ENCODE data around the gene VRTN.
"Not testable (repeated sequence)": the region's sequence is repeated elsewhere in the genome, so short reads cannot be mapped to it uniquely, and the experiment has no call there.

VRTN gene

DNA sequence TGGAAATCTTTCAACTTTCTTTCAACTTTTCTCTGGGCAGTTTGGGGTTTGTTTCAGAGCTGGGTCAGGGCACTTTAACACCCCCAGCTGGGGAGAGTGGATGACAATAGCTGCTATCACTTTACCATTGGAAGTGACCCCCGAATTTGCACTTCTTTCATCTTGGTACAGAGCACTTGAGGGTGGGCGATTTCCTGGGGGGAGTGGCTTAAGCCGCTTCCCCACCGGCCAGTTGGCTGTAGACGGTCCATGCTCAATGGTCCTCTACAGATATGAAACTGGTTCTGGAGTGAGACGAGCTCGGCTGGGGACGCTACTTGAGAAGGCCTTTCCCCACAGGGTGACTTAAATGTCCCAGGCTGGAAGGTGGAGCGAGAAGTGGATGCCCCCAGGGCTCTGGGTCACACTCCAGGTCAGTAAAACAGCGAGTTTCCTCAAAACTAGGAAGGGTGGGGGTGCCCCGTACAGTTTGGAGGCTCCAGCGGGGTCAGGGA, at the start of gene VRTN:
Gene VRTN, plus strand, starts transcription at position 231 of the 494 bp plus-strand sequence. CDS start 8,313 bp downstream, outside the sequence.
- DNase-seq (ENCODE audit: low read depth): no peak

- DNase-seq (ENCODE audit: low read depth): no peak
Measured at GRCh38 chr14:74299061-74299545, 49.2 kb upstream of the VRTN start.

GRCh38 chr14:74301594-74302151, 46.6 kb upstream of the VRTN start:
- DNase-seq (ENCODE audit: low read depth): no peak

DNA sequence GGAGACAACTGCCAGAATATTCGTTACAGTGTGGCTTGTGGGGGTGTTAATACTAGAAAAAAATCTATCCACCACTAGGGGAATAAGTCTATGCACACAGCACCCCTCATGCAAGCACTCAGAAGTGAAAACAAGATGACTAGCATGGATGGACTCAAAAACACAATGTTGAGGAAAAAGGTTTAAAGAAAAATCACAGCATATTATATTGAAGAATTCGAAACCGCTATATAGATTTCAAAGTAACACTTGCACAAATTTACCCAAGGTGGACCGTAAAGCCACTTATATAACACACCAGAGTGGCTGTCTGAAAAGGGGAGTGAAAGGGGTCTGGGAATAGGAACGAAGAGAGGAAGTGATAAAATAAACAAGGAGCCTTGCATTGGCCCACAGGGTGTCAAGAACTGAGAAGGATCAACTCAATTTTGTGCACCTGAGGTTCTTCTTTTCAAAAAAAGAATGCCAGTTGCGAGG, 46.1 kb upstream of the VRTN start:
- peak; percentile 31 for DNase-seq (ENCODE audit: low read depth)

DNA sequence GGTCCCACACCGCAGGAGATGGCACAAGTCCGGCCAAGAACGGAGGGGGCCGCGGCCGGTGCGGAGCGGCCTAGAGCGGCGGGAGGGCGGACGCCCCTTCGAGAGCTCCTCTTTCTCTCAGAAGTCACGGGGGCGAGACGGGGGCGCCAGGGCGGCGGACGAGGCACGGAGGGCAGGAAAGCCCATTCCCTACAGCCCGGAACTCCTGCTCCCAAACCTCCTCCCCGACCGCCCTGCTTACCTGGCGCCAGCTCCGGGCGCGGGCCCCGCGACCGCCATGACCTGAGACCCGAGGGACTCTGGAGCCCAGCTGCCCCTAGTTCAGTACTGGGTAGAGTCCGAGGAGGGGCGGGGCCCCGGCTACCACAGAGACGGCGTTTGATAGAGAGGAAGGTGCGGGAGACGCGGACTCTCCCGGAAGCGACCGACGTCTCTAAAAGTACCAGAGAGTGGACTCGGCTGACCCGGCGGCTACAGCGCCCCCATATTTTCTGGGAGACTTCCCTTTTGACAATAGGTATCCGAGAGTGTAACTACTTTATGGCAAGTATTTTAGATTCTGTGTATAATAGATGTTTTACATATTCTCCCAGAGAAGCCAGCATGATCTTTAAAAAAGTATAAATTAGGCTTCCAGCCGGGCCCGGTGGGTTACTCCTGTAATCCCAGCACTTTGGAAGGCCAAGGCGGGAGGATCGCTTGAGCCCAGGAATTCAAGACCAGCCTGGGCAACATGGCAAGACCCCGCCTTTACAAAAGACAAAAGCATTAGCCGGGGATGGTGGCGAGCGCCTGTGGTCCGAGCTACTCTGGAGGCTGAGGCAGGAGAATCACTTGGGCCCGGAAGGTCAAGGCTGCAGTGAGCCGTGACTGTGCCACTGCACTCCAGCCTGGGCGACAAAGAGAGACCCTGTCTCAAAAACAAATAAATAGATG, 45.4 kb upstream of the VRTN start, which contains the start of gene ABCD4:
Gene ABCD4, minus strand, starts transcription at position 301 of the 936 bp plus-strand sequence. Its CDS starts 22 bp downstream, at position 279.
- DNase-seq (ENCODE audit: low read depth): peak; percentile 88

GRCh38 chr14:74308695-74309094, 39.6 kb upstream of the VRTN start:
- no peak for DNase-seq (ENCODE audit: low read depth)

- no peak for DNase-seq (ENCODE audit: low read depth)
Measured at GRCh38 chr14:74309125-74310022, 38.9 kb upstream of the VRTN start.

DNA sequence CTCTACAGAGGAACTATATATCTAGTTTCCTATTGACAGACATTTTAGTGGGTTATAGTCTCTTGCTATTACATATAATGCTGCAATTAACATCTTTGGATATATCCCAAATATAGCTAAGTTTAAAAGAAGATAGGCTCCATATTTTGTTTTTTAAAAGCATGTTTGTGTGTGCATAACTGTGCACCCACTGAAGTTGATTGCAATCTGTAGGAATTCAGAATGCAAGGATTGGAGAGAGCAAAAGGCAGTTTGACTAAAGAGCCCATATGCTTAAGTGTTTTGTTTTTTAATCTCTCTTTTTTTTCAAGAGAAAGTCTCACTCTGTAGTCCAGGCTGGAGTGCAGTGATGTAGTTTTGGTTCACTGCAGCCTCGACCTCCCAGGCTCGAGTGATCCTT, 36.1 kb upstream of the VRTN start:
- DNase-seq (ENCODE audit: low read depth): no peak

GRCh38 chr14:74313601-74314000, 34.7 kb upstream of the VRTN start:
- no peak for DNase-seq (ENCODE audit: low read depth)

DNA sequence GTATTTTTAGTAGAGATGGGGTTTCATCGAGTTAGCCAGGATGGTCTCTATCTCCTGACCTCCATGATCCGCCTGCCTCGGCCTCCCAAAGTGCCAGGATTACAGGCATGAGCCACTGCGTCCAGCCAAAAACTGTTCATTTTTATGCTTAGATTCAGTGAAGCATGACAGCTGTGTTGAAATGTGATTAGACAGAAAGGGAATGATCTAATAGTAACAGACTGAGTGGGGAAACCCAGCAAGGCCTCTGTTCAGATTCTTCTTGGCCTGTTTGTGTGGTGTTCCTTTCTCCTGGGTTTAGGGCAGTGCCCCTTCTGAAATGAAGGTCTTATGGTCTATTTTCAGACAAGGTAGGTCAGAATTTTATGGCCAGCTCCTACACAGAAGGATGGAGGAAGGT, 33.7 kb upstream of the VRTN start:
- DNase-seq (ENCODE audit: low read depth): no peak

DNA sequence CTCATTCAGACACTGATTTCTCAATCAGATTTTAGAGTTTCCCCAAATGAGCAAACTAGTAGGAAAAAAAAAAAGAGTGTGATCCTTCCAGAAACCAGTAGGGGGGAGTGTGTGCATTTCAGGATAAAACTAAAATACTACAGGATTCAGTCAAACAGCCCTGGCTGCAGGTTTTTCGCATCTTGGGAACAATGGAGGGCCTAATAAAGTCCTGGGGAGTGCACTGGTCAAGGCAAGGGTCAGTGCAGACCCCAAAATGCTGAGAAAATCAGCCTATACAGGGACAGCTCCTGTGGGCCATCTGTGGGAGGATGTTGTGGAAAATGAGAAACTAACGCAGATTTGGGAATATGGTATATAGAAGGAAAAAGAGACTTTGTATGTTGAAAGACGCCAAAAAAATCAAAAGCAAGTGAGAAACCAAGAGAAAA, 23.3 kb upstream of the VRTN start:
- DNase-seq (ENCODE audit: low read depth): peak; percentile 29

GRCh38 chr14:74325446-74325845, 22.8 kb upstream of the VRTN start:
- no peak for DNase-seq (ENCODE audit: low read depth)

GRCh38 chr14:74326369-74327152, 21.7 kb upstream of the VRTN start:
- DNase-seq (ENCODE audit: low read depth): no peak

DNA sequence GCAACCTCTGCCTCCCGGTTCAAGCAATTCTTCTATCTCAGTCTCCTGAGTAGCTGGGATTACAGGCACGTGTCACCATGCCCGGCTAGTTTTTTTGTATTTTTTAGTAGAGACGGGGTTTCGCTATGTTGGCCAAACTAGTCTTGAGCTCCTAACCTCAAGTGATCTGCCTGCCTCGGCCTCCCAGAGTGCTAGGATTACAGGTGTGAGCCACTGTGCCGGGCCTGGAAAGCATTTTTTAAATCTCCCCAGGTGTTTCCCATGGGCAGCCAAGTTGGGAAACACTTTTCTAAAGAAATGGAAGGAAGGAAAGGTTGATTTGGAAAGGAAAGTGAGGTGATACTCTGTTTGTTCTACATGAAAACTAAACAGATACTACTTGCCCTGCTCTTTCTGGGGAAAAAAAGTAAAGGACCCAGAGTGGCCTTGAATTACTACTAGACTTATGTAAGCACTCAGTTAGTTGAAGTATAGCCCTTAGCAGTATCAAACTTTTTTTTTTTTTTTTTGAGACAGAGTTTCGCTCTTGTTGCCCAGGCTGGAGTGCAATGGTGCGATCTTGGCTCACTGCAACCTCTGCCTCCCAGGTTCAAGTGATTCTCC, 18.2 kb upstream of the VRTN start:
- not testable (repeated sequence) for DNase-seq (ENCODE audit: low read depth)

DNA sequence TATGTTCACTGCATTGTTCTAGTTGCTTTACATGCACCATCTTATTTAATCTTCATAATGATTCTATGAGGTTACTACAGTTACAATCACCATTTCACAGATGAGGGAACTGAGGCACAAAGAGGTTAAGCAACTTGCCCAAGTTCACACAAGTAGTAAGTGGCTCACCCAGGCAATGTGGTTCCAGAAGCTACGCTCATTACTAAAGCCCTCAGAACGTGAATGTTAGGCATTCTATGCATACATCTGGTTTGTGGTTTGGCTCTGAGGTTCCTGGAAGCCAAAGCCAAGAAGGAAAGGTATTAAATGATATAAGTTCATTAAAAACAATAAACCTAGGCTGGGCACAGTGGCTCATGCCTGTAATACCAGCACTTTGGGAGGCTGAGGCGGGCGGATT, 14.4 kb upstream of the VRTN start:
- DNase-seq (ENCODE audit: low read depth): peak; percentile 15

GRCh38 chr14:74346341-74346740, 1.9 kb upstream of the VRTN start:
- DNase-seq (ENCODE audit: low read depth): no peak

DNA sequence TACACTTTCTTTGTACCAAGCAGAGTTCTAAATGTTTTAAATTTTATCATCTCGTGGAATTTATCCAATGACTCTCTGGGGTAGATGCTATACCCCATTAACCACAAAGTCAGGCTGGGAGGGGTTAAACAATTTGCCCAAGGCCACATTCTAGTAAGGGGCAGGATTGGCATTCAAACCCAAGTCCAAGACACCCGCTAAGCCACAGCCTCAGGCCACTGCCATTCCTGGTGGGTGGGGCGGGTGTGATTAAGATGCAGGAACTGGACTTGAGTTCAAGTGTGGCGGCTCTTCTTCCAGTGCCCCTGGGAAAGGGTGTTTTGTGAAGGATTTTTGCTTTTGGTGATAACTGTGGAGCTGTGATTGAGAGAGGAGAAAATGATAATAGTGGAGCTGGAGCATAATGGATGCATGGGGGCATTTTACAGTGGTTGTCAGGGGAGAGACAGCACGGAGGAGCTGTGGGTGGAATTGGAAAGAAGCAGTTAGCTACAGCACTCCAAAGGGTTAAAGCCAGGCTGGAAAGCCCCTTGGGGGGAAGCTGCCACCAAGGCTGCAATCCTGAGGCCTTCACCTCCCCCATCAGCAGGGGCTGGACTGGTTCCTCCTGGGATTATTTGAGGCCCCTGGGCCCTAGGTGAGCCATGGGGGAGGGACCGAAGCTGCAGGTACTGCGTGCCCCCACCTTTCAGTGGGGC, 1.0 kb upstream of the VRTN start:
- DNase-seq (ENCODE audit: low read depth): no peak

DNA sequence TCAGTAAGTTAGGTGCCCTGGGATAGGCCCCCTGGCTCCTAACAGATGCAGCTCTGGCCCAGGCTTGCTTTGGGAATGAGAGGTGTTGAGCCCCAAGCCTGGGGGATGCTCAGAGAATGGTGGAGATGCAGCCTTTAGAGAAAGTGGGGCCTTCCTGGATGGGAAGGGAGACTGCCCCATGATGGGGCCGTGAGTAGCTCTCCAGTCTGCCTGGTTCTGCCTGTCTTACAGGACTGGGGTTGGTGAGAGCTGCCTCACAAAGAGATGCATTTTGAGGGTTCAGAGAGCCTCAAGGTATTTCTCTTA, 523 bp upstream of the VRTN start:
- DNase-seq (ENCODE audit: low read depth): no peak

DNA sequence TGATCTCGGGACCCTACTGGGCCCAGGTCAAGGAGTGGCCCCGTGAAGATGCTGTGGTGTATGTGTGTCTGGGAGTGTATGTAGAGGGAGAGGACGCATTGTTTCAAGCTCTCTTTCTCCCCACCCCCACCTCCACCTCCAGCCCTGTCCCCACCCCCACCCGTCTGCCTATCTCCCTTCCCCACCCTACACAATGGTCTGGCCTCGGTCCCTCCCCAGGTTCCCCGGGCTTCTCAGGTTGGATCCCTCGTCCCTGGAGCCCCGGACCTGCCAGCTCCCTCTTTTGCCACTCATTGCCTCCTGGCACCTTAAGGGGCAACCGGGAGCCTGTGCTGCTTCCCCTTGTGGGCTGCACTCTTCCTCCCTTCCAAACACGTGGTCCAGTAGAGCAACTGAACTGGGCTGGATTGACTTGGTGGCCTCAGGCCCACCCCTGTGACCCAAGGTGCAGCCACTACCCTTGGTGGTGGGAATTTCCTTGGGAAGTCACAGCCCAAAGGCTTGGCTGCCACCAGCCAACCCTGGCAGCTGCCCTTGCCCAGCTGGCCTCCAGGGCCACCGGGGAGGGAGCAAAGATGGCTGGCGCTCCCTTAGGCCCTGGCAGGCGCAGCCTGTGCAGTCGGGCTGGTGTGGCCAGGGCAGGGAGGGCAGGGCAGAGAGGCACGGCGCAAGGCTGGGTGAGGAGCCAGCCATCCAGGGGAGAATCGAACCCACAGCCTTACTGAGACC, 628 bp downstream of the VRTN start:
- DNase-seq (ENCODE audit: low read depth): no peak
